Activated naive CD4-positive, alpha-beta T cell (primary cell): Measurements from ENCODE around the gene WIF1.

Source experiments
- DNase-seq, 4 experiments: peaks; one replicate each; lab custom pipeline; 2025; lab: John Stamatoyannopoulos, UW

Gene WIF1

DNA sequence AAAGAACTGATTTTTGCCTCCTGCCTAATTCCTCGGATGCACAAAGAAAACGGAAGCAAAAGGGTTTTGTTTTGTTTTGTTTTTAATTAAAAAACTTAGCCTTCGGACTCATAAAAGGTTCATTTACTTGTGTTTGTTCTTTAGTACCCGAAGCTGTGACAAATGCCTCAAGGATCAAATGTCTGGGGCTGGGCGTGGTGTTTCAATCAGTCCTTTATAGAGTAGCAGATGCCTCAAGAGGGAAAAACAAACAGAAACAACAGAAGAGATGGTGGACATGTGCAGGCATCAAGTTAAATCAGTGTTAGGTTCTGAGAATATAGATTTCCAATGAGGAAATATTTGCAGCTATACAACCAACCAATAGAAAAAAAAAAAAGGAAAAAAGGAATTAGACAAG, 1.6 kb upstream of the WIF1 start:
- DNase-seq, result no peak

DNA sequence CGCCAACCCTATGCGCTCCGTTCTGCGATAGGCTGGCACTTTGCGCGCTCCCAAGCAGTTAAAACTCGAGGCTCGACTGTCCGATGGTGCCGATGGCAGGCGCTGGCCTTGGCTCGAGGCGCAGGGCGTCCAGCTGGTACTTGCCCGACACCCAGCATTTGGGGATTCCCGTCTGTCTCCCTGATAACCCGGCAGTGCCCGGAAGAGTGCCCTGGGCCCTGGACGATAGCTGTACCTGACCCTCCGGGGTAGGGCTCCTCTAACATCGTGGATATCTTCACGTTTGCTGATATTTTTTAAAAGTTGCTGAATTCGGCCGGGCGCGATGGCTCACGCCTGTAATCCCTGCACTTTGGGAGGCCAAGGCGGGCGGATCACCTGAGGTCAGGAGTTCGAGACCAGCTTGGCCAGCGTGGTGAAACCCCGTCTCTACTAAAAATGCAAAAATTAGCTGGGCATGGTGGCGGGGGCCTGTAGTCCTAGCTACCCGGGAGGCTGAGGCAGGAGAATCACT, 908 bp upstream of the WIF1 start:
- no peak for DNase-seq

GRCh38 chr12:65119063-65119462, 2.0 kb downstream of the WIF1 start:
- DNase-seq, result no peak

DNA sequence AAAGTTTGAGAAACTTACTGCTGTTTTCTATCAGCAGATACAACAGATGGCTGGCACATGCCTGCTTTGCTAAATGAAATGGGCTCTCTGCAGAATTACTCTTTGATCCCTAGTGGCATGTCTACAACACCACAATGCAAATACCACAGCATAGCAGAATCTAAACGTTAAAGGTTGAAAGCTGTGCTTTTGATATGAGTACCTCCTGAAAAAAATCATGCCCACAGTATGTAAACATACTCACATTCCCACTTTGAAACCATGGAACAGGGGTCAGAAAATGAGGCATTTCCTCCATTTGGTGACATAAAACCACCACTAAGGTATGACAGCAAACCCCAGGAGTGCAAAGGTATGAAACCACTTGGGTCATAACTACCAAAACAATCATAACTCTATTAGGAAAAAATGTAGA, 7.5 kb downstream of the WIF1 start:
- no peak for DNase-seq

- no peak for DNase-seq
These were observed 14.2 kb downstream of the WIF1 start for GRCh38 chr12:65106948-65107347.

- DNase-seq, result no peak
These were observed 21.0 kb downstream of the WIF1 start for GRCh38 chr12:65100140-65100539.

DNA sequence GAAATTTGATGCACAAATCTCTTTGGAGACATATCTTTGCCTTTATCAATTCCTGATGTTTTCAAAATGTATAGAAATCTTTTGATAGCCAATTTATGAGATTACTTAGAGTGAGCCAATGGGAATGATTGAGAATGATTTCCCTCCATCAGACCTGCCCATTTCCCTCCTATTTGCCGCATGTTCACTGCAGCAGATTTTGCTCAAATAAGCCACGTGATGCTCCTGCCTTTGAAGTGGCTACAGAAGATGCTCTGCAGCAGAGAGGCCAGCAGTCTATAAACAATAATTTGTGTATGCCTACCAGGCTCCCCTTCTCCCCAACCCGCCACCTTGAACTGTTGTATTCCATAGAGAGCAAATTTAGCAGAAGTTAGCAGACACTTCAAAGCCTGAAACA, 21.9 kb downstream of the WIF1 start:
- DNase-seq, result no peak

GRCh38 chr12:65098364-65098763, 22.7 kb downstream of the WIF1 start:
- DNase-seq, result no peak

- DNase-seq, result no peak
These were observed 26.4 kb downstream of the WIF1 start for GRCh38 chr12:65094722-65095121.

DNA sequence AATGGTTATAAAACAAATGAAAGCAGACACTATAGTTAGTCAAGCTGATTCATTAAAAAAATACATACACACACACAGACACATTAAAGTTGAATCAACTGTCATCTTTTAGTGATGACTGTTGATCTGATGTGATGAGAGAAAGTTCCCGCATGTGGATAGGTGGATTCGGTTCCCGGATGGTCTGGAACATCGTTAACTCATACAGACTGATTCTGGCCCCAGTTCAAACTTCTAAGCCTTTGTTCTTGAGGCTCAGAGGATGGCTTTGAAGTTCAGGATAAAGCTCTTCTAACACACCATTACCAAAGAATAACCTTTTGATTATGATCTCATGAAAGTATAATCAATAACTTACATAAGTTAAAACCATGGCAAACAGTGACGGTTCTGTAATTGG, 27.5 kb downstream of the WIF1 start:
- DNase-seq, result no peak

- DNase-seq, result no peak
These were observed 30.6 kb downstream of the WIF1 start for GRCh38 chr12:65090461-65090860.

DNA sequence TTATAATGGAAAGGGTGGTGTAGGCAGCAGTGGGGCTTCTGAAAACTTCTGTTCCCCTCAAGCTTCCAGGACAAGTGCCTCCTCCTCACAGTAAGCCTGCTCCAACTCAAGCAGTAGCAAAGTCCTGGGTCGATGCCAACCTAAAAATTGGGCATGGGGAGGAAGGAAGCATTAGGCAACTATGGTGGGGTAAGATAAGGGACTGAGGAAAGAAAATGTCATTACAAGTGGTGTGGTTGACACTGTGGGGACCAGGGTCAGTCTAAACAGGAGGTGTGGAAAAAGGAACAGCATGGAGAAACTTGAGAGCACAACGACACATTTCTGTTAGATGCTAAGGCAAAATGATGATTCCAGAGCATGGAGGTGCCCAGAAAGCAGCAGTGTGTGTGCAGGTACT, 34.9 kb downstream of the WIF1 start:
- DNase-seq, result no peak

DNA sequence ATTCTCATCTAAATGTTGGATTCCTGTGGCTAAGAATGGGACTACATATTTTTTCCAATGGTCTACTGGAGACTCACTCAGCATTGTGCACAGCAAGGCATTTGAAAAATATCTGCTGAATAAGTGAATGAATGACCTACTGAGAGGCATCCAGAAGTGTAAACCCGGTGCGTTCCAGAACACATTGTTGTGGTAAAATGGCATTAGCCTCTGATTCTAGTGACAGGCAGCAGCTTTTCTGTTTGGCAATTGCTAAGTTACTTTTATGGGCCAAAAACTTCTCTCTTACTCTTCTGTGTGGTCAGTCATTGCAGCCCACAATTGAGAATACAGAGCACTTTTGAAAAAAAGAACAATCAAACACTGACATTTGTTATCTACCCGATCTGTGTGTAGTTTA, 36.5 kb downstream of the WIF1 start:
- no peak for DNase-seq

- DNase-seq, result no peak
These were observed 37.5 kb downstream of the WIF1 start for GRCh38 chr12:65083581-65083980.

- DNase-seq, result no peak
These were observed 38.7 kb downstream of the WIF1 start for GRCh38 chr12:65082406-65082805.

DNA sequence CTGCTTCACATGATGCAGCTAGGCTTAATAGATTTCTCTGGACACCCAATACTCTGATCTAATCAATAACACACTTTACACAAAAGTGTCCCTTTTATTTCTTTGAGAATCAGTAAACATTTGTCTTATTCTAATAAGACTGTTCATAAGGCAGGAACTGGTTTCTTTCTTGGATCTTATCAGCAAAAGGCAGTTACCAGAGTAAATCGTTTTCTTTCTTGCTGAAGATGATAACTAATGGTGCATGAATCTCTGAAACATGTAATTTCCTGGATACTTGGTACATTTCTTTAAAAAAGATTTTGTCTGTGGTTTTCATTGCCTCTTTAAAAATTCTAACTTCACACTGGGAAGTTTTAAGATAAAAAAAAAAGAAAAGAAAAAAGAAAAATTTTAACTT, 39.6 kb downstream of the WIF1 start:
- no peak for DNase-seq

- DNase-seq, result no peak
These were observed 46.2 kb downstream of the WIF1 start for GRCh38 chr12:65074932-65075331.

- no peak for DNase-seq
These were observed 51.8 kb downstream of the WIF1 start for GRCh38 chr12:65069336-65069735.

GRCh38 chr12:65067383-65067782, 53.7 kb downstream of the WIF1 start:
- DNase-seq, result no peak

DNA sequence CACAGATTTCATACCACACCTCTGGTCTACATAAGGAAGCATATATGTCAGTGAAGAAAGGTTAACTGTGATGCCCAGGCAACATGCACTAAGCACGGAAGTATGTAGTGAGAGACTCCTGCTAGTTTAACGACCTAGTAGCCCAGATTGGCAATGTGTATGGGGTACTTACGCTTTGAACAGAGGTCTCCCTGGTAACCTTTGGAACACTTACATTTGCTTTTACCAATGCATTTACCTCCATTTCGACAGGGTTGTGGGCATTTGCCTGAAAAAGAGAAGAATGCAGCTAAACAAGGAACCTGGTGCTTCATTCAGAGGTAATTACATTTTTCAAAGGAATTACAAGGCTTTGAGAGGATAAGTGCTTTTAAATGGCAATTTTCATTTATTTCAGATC, 65.2 kb downstream of the WIF1 start:
- DNase-seq, result no peak

- DNase-seq, result no peak
These were observed 69.9 kb downstream of the WIF1 start for GRCh38 chr12:65051218-65051617.

DNA sequence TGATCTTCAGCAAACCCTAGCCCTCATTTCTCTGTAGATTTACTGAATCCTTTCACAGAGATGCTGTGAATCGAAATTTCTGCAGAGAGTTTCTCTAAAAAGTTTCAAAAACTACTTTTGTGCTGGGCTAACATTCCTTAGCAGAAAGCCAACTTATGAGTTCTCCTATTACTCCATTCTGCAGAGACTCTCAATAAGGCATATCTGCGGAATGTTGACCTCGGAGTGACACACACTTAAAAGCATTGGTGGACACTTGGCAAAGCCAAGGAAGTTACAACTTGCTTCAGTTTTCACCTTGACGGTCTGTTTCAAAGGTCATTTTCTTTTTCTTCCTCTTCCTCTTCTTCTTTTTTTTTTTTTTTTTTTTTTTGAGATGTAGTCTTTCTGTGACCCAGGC, 75.8 kb downstream of the WIF1 start:
- no peak for DNase-seq

- no peak for DNase-seq
These were observed 81.8 kb downstream of the WIF1 start for GRCh38 chr12:65039301-65039700.

- DNase-seq, result no peak
These were observed 96.0 kb downstream of the WIF1 start for GRCh38 chr12:65025136-65025535.

DNA sequence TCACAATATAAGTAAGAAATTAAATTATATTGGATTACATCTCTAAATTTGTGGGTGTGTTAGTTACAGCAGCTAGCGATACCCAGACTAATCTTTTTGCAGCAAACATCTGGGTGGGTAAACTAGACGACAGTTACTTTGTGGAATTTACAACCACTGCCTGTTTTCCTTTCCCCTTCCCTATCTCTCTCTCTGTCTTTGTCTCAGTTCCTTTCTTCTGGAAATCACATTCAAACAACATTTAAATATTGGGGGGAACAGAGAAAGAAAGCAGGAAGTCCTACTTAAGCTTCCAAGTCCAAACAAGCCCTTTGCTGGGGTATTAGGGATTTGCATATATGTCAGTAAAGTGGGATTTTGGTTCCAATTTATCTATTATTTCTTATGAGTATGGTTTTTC, 97.6 kb downstream of the WIF1 start:
- no peak for DNase-seq
